Nephron progenitor cell (in vitro differentiated cells): ENCODE data around the gene MMP27.

Experiments
- DNase-seq: peaks from one replicate; pipeline ENCODE4 v3.0.0; 2021
- H3K27ac Mint-ChIP-seq: 2 replicates; pipeline ENCODE4 v1.8.0; 2021; ENCODE audit warnings: mild to moderate bottlenecking, moderate library complexity, mixed read lengths
- H3K27me3 Mint-ChIP-seq: 2 replicates; pipeline ENCODE4 v1.8.0; 2021; ENCODE audit warnings: mild to moderate bottlenecking, low read depth, mixed read lengths; ENCODE audit not compliant: poor library complexity
- H3K36me3 Mint-ChIP-seq: 2 replicates; pipeline ENCODE4 v1.8.0; 2021; ENCODE audit warnings: low read depth, mixed read lengths
- H3K4me1 Mint-ChIP-seq: 2 replicates; pipeline ENCODE4 v1.8.0; 2021; ENCODE audit warnings: mixed read lengths
- H3K4me3 Mint-ChIP-seq: 2 replicates; pipeline ENCODE4 v1.8.0; 2021; ENCODE audit warnings: mild to moderate bottlenecking, moderate library complexity, mixed read lengths
- H3K9me3 Mint-ChIP-seq: 2 replicates; pipeline ENCODE4 v1.8.0; 2021; ENCODE audit warnings: mild to moderate bottlenecking, moderate library complexity, mixed read lengths
- TF ChIP-seq, protein P1 (sequence below): fragments of 200-600 bp; sonication (generic); IDR thresholded peaks from 2 replicates; pipeline ENCODE4 v1.5.0; 2021; ENCODE audit warnings: antibody characterized with exemption

The MMP27 gene

DNA sequence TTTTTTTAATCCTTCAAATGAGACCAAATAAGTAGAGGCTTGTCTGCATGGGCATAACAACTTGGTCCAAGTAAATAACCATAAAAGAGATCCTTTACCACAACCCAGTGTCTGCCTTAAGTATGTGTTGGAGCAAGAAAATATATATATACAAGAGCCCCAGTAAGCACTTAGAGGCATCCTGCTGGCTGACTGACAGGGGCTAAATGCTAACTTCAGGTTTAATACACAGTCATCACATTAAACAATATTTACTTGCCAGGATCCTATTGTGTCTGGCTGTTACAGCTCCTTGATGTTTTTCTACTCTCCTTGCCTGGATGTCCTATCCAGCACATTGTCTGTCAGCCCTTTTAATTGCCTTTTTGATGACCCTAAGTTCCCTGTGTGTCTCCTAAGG is 43.0 kb downstream of the MMP27 start:
- H3K9me3 Mint-ChIP-seq, result no peaks in the 10 kb centered on the region
- H3K27me3 Mint-ChIP-seq, result peaks cover 7% of the 10 kb centered on the region
- no peaks in the 10 kb centered on the region for H3K4me1 Mint-ChIP-seq
- no peak overlapping the region for H3K27ac Mint-ChIP-seq
- H3K4me3 Mint-ChIP-seq, result no peak overlapping the region
- no peak for DNase-seq
- H3K36me3 Mint-ChIP-seq, result no peaks in the 10 kb centered on the region
- TF ChIP-seq, protein P1, sequence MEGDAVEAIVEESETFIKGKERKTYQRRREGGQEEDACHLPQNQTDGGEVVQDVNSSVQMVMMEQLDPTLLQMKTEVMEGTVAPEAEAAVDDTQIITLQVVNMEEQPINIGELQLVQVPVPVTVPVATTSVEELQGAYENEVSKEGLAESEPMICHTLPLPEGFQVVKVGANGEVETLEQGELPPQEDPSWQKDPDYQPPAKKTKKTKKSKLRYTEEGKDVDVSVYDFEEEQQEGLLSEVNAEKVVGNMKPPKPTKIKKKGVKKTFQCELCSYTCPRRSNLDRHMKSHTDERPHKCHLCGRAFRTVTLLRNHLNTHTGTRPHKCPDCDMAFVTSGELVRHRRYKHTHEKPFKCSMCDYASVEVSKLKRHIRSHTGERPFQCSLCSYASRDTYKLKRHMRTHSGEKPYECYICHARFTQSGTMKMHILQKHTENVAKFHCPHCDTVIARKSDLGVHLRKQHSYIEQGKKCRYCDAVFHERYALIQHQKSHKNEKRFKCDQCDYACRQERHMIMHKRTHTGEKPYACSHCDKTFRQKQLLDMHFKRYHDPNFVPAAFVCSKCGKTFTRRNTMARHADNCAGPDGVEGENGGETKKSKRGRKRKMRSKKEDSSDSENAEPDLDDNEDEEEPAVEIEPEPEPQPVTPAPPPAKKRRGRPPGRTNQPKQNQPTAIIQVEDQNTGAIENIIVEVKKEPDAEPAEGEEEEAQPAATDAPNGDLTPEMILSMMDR, result no peak

DNA sequence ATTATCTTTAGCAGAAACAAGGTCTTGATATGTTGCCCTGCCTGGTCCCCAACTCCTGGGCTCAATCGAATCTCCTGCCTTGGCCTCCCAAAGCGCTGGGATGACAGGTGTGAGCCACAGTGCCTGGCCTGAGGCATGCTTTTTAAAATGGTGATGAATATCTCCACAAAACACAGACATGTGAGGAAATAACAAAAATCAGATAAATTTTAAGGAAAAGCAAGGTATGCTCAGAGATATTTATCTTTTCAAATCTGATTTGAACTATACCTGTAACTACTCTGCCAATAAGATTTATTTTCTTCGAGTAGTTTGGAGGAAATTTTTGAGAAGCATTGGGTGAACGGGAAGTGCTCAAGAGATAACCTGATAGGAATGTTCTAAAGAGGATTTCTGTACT is 44.5 kb downstream of the MMP27 start:
- no peak overlapping the region for H3K4me3 Mint-ChIP-seq
- peaks cover 7% of the 10 kb centered on the region for H3K27me3 Mint-ChIP-seq
- H3K36me3 Mint-ChIP-seq, result no peaks in the 10 kb centered on the region
- no peak for DNase-seq
- H3K9me3 Mint-ChIP-seq, result peaks cover 1% of the 10 kb centered on the region
- H3K4me1 Mint-ChIP-seq, result no peaks in the 10 kb centered on the region
- TF ChIP-seq, protein P1, result no peak
- H3K27ac Mint-ChIP-seq, result peak overlapping the region; percentile 13

DNA sequence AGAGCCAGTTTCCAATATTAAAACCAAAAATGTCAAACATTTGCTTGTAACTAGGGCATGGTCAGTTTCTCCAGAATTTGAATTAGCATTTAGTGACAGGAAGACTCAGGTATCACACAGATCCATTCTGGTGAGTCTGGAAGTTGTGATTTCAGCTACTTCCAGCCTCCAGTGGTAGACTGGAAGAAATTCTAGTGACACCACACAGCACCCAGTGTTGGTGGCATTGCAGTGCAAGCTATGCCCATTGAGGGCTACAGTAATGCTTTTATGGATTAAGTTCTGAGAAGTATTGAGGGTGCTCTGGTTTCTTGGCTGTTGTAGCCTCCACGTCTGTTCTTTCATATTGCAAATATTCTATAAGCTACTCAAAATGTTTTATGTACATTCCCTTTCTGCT is 49.0 kb downstream of the MMP27 start:
- no peak for DNase-seq
- no peak overlapping the region for H3K27ac Mint-ChIP-seq
- peaks cover 3% of the 10 kb centered on the region for H3K27me3 Mint-ChIP-seq
- H3K4me3 Mint-ChIP-seq, result no peak overlapping the region
- peaks cover 11% of the 10 kb centered on the region for H3K9me3 Mint-ChIP-seq
- TF ChIP-seq, protein P1, result no peak
- no peaks in the 10 kb centered on the region for H3K36me3 Mint-ChIP-seq
- H3K4me1 Mint-ChIP-seq, result no peaks in the 10 kb centered on the region

DNA sequence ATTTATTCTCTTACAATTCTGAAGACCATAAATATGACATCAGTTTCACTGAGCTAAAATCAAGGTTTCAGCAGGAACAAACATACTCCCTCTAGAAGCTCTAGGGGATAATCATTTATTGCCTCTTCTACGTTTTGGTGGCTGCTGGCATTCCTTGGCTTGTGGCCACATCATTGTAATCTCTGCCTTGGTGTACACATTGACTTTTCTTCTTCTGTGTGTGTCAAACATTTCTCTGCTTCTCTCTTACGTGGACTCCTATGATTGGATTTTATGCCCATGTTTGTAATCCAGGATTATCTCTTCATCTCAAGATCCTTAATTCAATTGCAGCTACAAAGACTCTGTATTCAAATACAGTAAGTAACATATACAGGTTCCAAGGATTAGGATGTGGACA is 50.0 kb downstream of the MMP27 start:
- Mint-ChIP-seq H3K27me3 (peaks cover 3% of the 10 kb centered on the region), H3K9me3 (peaks cover 12% of the 10 kb centered on the region), H3K36me3 (no peaks in the 10 kb centered on the region), H3K4me1 (no peaks in the 10 kb centered on the region), H3K27ac (no peak overlapping the region), H3K4me3 (no peak overlapping the region)
- TF ChIP-seq, protein P1, result no peak
- no peak for DNase-seq

DNA sequence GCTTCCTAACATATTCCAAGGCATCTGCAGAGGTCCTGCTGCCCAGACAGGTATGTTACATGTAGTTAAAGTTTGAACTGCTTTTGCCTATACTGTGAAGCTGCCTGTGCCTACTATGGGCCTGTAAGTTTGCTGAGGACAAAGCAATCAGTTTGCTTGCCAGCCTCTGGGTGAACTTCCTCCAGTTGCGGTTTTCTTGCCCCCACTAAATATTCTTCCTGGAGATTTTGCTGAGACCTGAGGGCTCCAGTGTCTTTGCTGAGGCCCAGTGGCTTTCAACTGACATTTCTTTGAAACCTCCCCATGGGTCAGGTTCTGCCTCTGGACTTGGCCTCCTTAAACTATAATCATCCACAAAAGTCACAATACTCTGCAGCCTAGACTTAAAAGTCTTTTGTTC is 50.8 kb downstream of the MMP27 start:
- H3K9me3 Mint-ChIP-seq, result peaks cover 16% of the 10 kb centered on the region
- H3K4me3 Mint-ChIP-seq, result no peak overlapping the region
- H3K27me3 Mint-ChIP-seq, result peaks cover 3% of the 10 kb centered on the region
- H3K4me1 Mint-ChIP-seq, result no peaks in the 10 kb centered on the region
- H3K27ac Mint-ChIP-seq, result no peak overlapping the region
- TF ChIP-seq, protein P1, result no peak
- no peak for DNase-seq
- no peaks in the 10 kb centered on the region for H3K36me3 Mint-ChIP-seq

DNA sequence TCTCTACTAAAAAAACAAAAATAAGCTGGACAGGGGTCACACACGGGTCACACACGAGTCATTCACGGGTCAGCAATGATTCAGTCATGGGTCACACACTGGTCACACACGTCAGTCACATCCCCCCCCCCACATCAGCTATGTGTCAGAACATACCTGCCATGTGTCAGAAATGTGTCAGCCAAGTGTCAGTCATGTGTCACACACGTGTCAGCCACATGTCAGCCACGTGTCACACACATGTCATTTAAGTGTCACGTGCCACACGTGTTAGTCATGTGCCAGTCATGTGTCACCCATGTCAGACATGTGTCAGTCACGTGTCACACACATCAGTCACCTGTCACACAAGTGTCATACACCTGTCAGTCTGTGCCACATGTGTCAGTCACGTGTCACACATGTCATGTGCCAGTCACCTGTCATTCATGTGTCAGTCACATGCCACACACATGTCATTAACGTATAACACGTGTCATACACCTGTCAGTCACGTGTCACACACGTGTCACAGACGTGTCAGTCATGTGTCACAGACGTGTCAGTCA is 51.8 kb downstream of the MMP27 start:
- Mint-ChIP-seq H3K36me3 (no peaks in the 10 kb centered on the region), H3K27me3 (peaks cover 3% of the 10 kb centered on the region), H3K27ac (no peak overlapping the region), H3K4me3 (no peak overlapping the region), H3K9me3 (peaks cover 16% of the 10 kb centered on the region), H3K4me1 (no peaks in the 10 kb centered on the region)
- TF ChIP-seq, protein P1, result no peak
- DNase-seq, result no peak
